ENCODE measurements around the gene TMEM11. TPM values are rescaled to one million over a fixed set of nuclear protein-coding genes. Genes with fewer than 3 reads are reported as not detected.

The TMEM11 gene
- total RNA-seq, 2 donors from 2014 or later: 26.3 to 28.0 TPM

GRCh38 chr17:21166595-21167210 lies 47.3 kb downstream of the TMEM11 start:
- Histone ChIP-seq H3K36me3 (ENCODE audit: control insufficient read depth, insufficient read depth, low read length) (no peaks in the 10 kb centered on the region), H3K9ac (ENCODE audit: extremely low read depth, low read length, poor library complexity, severe bottlenecking) (no peak overlapping the region), H3K4me1 (ENCODE audit: control insufficient read depth, insufficient read depth, low read length) (no peaks in the 10 kb centered on the region), H3K4me3 (ENCODE audit: low read length) (no peak overlapping the region), H3K27me3 (ENCODE audit: control insufficient read depth, insufficient read depth, low read length, poor library complexity, severe bottlenecking) (no peaks in the 10 kb centered on the region), H3K9me3 (ENCODE audit: control insufficient read depth, low read length) (no peaks in the 10 kb centered on the region), H3K27ac (ENCODE audit: low read depth, low read length) (no peak overlapping the region)
- Mint-ChIP-seq H3K4me1 (peaks cover 3% of the 10 kb centered on the region), H3K36me3 (ENCODE audit: low read depth) (peaks cover 12% of the 10 kb centered on the region), H3K9me3 (no peaks in the 10 kb centered on the region), H3K27ac (no peak overlapping the region), H3K27me3 (ENCODE audit: insufficient read depth) (no peaks in the 10 kb centered on the region), H3K4me3 (no peak overlapping the region)
- TF ChIP-seq, protein P1, sequence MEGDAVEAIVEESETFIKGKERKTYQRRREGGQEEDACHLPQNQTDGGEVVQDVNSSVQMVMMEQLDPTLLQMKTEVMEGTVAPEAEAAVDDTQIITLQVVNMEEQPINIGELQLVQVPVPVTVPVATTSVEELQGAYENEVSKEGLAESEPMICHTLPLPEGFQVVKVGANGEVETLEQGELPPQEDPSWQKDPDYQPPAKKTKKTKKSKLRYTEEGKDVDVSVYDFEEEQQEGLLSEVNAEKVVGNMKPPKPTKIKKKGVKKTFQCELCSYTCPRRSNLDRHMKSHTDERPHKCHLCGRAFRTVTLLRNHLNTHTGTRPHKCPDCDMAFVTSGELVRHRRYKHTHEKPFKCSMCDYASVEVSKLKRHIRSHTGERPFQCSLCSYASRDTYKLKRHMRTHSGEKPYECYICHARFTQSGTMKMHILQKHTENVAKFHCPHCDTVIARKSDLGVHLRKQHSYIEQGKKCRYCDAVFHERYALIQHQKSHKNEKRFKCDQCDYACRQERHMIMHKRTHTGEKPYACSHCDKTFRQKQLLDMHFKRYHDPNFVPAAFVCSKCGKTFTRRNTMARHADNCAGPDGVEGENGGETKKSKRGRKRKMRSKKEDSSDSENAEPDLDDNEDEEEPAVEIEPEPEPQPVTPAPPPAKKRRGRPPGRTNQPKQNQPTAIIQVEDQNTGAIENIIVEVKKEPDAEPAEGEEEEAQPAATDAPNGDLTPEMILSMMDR (conservative IDR thresholded peaks at IDR 0.05): no peak
- 93 to 97% methylated on average over 2 to 5 of the region's 5 CpGs for WGBS, 2 experiments (ENCODE audit: insufficient coverage in 1 of 2, insufficient read length in 1 of 2)
- no peak for DNase-seq

GRCh38 chr17:21165922-21166594 lies 47.9 kb downstream of the TMEM11 start:
- WGBS, 2 experiments (ENCODE audit: insufficient coverage in 1 of 2, insufficient read length in 1 of 2): 94 to 97% methylated on average over 11 of the region's 11 CpGs
- H3K9me3 Mint-ChIP-seq: no peaks in the 10 kb centered on the region

GRCh38 chr17:21164620-21165019 lies 49.3 kb downstream of the TMEM11 start:
- Histone ChIP-seq H3K4me3 (ENCODE audit: low read length) (no peak overlapping the region), H3K9me3 (ENCODE audit: control insufficient read depth, low read length) (no peaks in the 10 kb centered on the region), H3K4me1 (ENCODE audit: control insufficient read depth, insufficient read depth, low read length) (no peaks in the 10 kb centered on the region), H3K36me3 (ENCODE audit: control insufficient read depth, insufficient read depth, low read length) (no peaks in the 10 kb centered on the region), H3K9ac (ENCODE audit: extremely low read depth, low read length, poor library complexity, severe bottlenecking) (no peak overlapping the region), H3K27ac (ENCODE audit: low read depth, low read length) (no peak overlapping the region), H3K27me3 (ENCODE audit: control insufficient read depth, insufficient read depth, low read length, poor library complexity, severe bottlenecking) (no peaks in the 10 kb centered on the region)
- Mint-ChIP-seq H3K4me3 (no peak overlapping the region), H3K27me3 (ENCODE audit: insufficient read depth) (no peaks in the 10 kb centered on the region), H3K36me3 (ENCODE audit: low read depth) (peaks cover 10% of the 10 kb centered on the region), H3K4me1 (peaks cover 3% of the 10 kb centered on the region), H3K9me3 (no peaks in the 10 kb centered on the region), H3K27ac (no peak overlapping the region)
- 84 to 98% methylated on average over 3 to 4 of the region's 5 CpGs for WGBS, 2 experiments (ENCODE audit: insufficient coverage in 1 of 2, insufficient read length in 1 of 2)
- DNase-seq: no peak
- TF ChIP-seq, protein P1 (conservative IDR thresholded peaks at IDR 0.05): no peak

More at GRCh38 chr17:21165922-21166594, 47.9 kb downstream of the TMEM11 start:
- H3K27ac ChIP-seq (ENCODE audit: low read depth, low read length): no peak overlapping the region
- H3K36me3 ChIP-seq (ENCODE audit: control insufficient read depth, insufficient read depth, low read length): no peaks in the 10 kb centered on the region
- H3K4me1 ChIP-seq (ENCODE audit: control insufficient read depth, insufficient read depth, low read length): no peaks in the 10 kb centered on the region
- H3K36me3 Mint-ChIP-seq (ENCODE audit: low read depth): peaks cover 11% of the 10 kb centered on the region
- H3K9me3 ChIP-seq (ENCODE audit: control insufficient read depth, low read length): no peaks in the 10 kb centered on the region
- H3K9ac ChIP-seq (ENCODE audit: extremely low read depth, low read length, poor library complexity, severe bottlenecking): no peak overlapping the region
- H3K27me3 Mint-ChIP-seq (ENCODE audit: insufficient read depth): no peaks in the 10 kb centered on the region
- H3K27me3 ChIP-seq (ENCODE audit: control insufficient read depth, insufficient read depth, low read length, poor library complexity, severe bottlenecking): no peaks in the 10 kb centered on the region
- H3K4me1 Mint-ChIP-seq: peaks cover 3% of the 10 kb centered on the region
- H3K4me3 Mint-ChIP-seq: no peak overlapping the region
- H3K4me3 ChIP-seq (ENCODE audit: low read length): no peak overlapping the region
- H3K27ac Mint-ChIP-seq: no peak overlapping the region
- TF ChIP-seq, protein P1 (conservative IDR thresholded peaks at IDR 0.05): no peak
- no peak for DNase-seq
